HEK293 (cell line): ENCODE measurements around the gene SYNGAP1.

Experiments used
- CTCF ChIA-PET: fragments of 350-600 bp; formaldehyde crosslinking; extraction: SDS; loops from one replicate; lab custom pipeline; 2021; ENCODE audit warnings: antibody characterized with exemption; lab: Yijun Ruan, JAX
- POLR2A ChIA-PET: fragments of 300-600 bp; formaldehyde crosslinking; extraction: SDS; loops from one replicate; lab custom pipeline; 2020; ENCODE audit warnings: antibody characterized with exemption, inconsistent platforms; lab: Yijun Ruan, JAX
- H3K27ac ChIP-seq: fragments of 200-500 bp; sonication (Bioruptor generic); 2 replicates; pipeline ENCODE4 v1.5.1; 2014; ENCODE audit warnings: low read depth, low read length, control low read depth, inconsistent platforms; ENCODE audit errors: extremely low read depth
- H3K36me3 ChIP-seq, 2 experiments: fragments of 200-500 bp in 1 of 2; sonication (Bioruptor generic) in 1 of 2; 1 replicate in 1 of 2; 2 replicates in 1 of 2; pipeline ENCODE4 v1.5.1; 2014 to 2017; ENCODE audit warnings: inconsistent platforms in 2 of 2, low read length in 2 of 2; ENCODE audit not compliant: control insufficient read depth in 2 of 2, insufficient read depth in 1 of 2
- H3K4me1 ChIP-seq: fragments of 200-500 bp; sonication (Bioruptor generic); 2 replicates; pipeline ENCODE4 v1.5.1; 2014; ENCODE audit warnings: mild to moderate bottlenecking, low read length, inconsistent platforms; ENCODE audit not compliant: control insufficient read depth, insufficient read depth
- H3K4me3 ChIP-seq: 2 replicates; pipeline ENCODE4 v1.5.1; 2011; ENCODE audit warnings: low read depth, mild to moderate bottlenecking, control low read depth, low read length, moderate library complexity
- H3K9me3 ChIP-seq: fragments of 200-500 bp; sonication (Bioruptor generic); 2 replicates; pipeline ENCODE4 v1.5.1; 2014; ENCODE audit warnings: low read depth, low read length, inconsistent platforms; ENCODE audit not compliant: control insufficient read depth, insufficient read depth
- GLI4 ChIP-seq: fragments of 450-650 bp; formaldehyde crosslinking; IDR thresholded peaks from 2 replicates; pipeline ENCODE4 v1.5.1; 2016; ENCODE audit warnings: missing biosample characterization, missing genetic modification characterization
- KLF10 ChIP-seq: fragments of 450-650 bp; IDR thresholded peaks from 2 replicates; pipeline ENCODE4 v1.5.1; 2018; ENCODE audit warnings: missing biosample characterization, mild to moderate bottlenecking, missing genetic modification characterization
- OSR2 ChIP-seq: fragments of 450-650 bp; formaldehyde crosslinking; IDR thresholded peaks from 2 replicates; pipeline ENCODE4 v1.5.1; 2016; ENCODE audit warnings: missing biosample characterization, missing genetic modification characterization
- OVOL3 ChIP-seq: fragments of 450-650 bp; formaldehyde crosslinking; IDR thresholded peaks from 2 replicates; pipeline ENCODE4 v1.5.1; 2016; ENCODE audit warnings: missing biosample characterization, missing genetic modification characterization
- PBX3 ChIP-seq: sonication (generic); formaldehyde crosslinking; IDR thresholded peaks from 2 replicates; pipeline ENCODE4 v1.8.1; 2022; ENCODE audit warnings: mild to moderate bottlenecking, moderate library complexity, missing genetic modification reagents
- TCF7L2 ChIP-seq: IDR thresholded peaks from 2 replicates; pipeline ENCODE4 v1.6.1; 2011; ENCODE audit warnings: low read depth, mild to moderate bottlenecking, inconsistent platforms, low read length, moderate library complexity, borderline replicate concordance
- WT1 ChIP-seq: fragments of 450-650 bp; formaldehyde crosslinking; IDR thresholded peaks from 2 replicates; pipeline ENCODE4 v1.5.1; 2016; ENCODE audit warnings: missing biosample characterization, missing genetic modification characterization
- ZBTB10 ChIP-seq: fragments of 450-650 bp; formaldehyde crosslinking; IDR thresholded peaks from 2 replicates; pipeline ENCODE4 v1.5.1; 2016; ENCODE audit warnings: missing biosample characterization, missing genetic modification characterization
- ZBTB11 ChIP-seq: fragments of 450-650 bp; formaldehyde crosslinking; conservative IDR thresholded peaks from 2 replicates; pipeline ENCODE4 v1.5.1; 2016; ENCODE audit warnings: low read depth, missing biosample characterization, missing genetic modification characterization
- ZBTB44 ChIP-seq: fragments of 450-650 bp; IDR thresholded peaks from 2 replicates; pipeline ENCODE4 v1.5.1; 2018; ENCODE audit warnings: missing biosample characterization, mild to moderate bottlenecking, missing genetic modification characterization
- ZFHX2 ChIP-seq: fragments of 450-650 bp; formaldehyde crosslinking; conservative IDR thresholded peaks from 2 replicates; pipeline ENCODE4 v1.5.1; 2016; ENCODE audit warnings: missing biosample characterization, missing genetic modification characterization
- ZNF202 ChIP-seq: fragments of 450-650 bp; formaldehyde crosslinking; IDR thresholded peaks from 2 replicates; pipeline ENCODE4 v1.5.1; 2016; ENCODE audit warnings: missing biosample characterization, missing genetic modification characterization, borderline replicate concordance
- ZNF221 ChIP-seq: fragments of 450-650 bp; formaldehyde crosslinking; IDR thresholded peaks from 2 replicates; pipeline ENCODE4 v1.5.1; 2017; ENCODE audit warnings: missing biosample characterization, missing genetic modification characterization, borderline replicate concordance
- ZNF223 ChIP-seq: fragments of 450-650 bp; formaldehyde crosslinking; IDR thresholded peaks from 2 replicates; pipeline ENCODE4 v1.5.1; 2016; ENCODE audit warnings: missing biosample characterization, missing genetic modification characterization
- ZNF248 ChIP-seq: fragments of 450-650 bp; formaldehyde crosslinking; IDR thresholded peaks from 2 replicates; pipeline ENCODE4 v1.5.1; 2017; ENCODE audit warnings: missing biosample characterization, missing genetic modification characterization
- ZNF266 ChIP-seq: fragments of 450-650 bp; formaldehyde crosslinking; IDR thresholded peaks from 2 replicates; pipeline ENCODE4 v1.5.1; 2016; ENCODE audit warnings: missing biosample characterization, missing genetic modification characterization, low read depth
- ZNF335 ChIP-seq: fragments of 450-650 bp; formaldehyde crosslinking; conservative IDR thresholded peaks from 2 replicates; pipeline ENCODE4 v1.5.1; 2016; ENCODE audit warnings: missing biosample characterization, missing genetic modification characterization
- ZNF341 ChIP-seq: fragments of 450-650 bp; formaldehyde crosslinking; IDR thresholded peaks from 2 replicates; pipeline ENCODE4; 2016; ENCODE audit warnings: low read depth, missing biosample characterization, missing genetic modification characterization
- ZNF585B ChIP-seq: fragments of 450-650 bp; formaldehyde crosslinking; IDR thresholded peaks from 2 replicates; pipeline ENCODE4 v1.5.1; 2016; ENCODE audit warnings: missing biosample characterization, missing genetic modification characterization
- ZNF600 ChIP-seq: fragments of 450-650 bp; formaldehyde crosslinking; IDR thresholded peaks from 2 replicates; pipeline ENCODE4 v1.5.1; 2016; ENCODE audit warnings: missing biosample characterization, missing genetic modification characterization
- ZNF623 ChIP-seq: fragments of 450-650 bp; formaldehyde crosslinking; IDR thresholded peaks from 2 replicates; pipeline ENCODE4 v1.5.1; 2016; ENCODE audit warnings: missing biosample characterization, missing genetic modification characterization
- ZNF629 ChIP-seq: fragments of 450-650 bp; formaldehyde crosslinking; IDR thresholded peaks from 2 replicates; pipeline ENCODE4 v1.5.1; 2017; ENCODE audit warnings: missing biosample characterization, missing genetic modification characterization
- ZNF645 ChIP-seq: fragments of 450-650 bp; formaldehyde crosslinking; IDR thresholded peaks from 2 replicates; pipeline ENCODE4; 2016; ENCODE audit warnings: missing biosample characterization, missing genetic modification characterization
- ZNF654 ChIP-seq: fragments of 450-650 bp; formaldehyde crosslinking; IDR thresholded peaks from 2 replicates; pipeline ENCODE4 v1.5.1; 2016; ENCODE audit warnings: low read depth, missing biosample characterization, missing genetic modification characterization
- ZNF677 ChIP-seq: fragments of 450-650 bp; IDR thresholded peaks from 2 replicates; pipeline ENCODE4 v1.5.0; 2018; ENCODE audit warnings: missing biosample characterization, mild to moderate bottlenecking, missing genetic modification characterization, moderate library complexity
- ZNF707 ChIP-seq: fragments of 450-650 bp; formaldehyde crosslinking; IDR thresholded peaks from 2 replicates; pipeline ENCODE4 v1.5.1; 2016; ENCODE audit warnings: missing biosample characterization, missing genetic modification characterization
- ZNF747 ChIP-seq: fragments of 450-650 bp; formaldehyde crosslinking; IDR thresholded peaks from 2 replicates; pipeline ENCODE4 v1.5.1; 2016; ENCODE audit warnings: missing biosample characterization, missing genetic modification characterization
- ZSCAN23 ChIP-seq: fragments of 450-650 bp; formaldehyde crosslinking; IDR thresholded peaks from 2 replicates; pipeline ENCODE4 v1.5.1; 2016; ENCODE audit warnings: missing biosample characterization, missing genetic modification characterization

The SYNGAP1 gene

GRCh38 chr6:33427585-33428223, 7.8 kb downstream of the SYNGAP1 start:
- Histone ChIP-seq H3K9me3 (no peaks in the 10 kb centered on the region), H3K36me3 (no peaks in the 10 kb centered on the region), H3K4me1 (peaks cover 12% of the 10 kb centered on the region), H3K27ac (no peak overlapping the region), H3K4me3 (peak overlapping the region; percentile 49)
- CTCF ChIA-PET = interaction anchor here (1.3 kb wide), 1 partner anchor 9 kb away, joined by 3 read pairs; no protein-coding TSS in a partner anchor
- POLR2A ChIA-PET = no interaction called here
- no peak for TF ChIP-seq OSR2 (tag by site-specific recombination)
- TF ChIP-seq ZNF600 (tag by site-specific recombination) = no peak
- TF ChIP-seq ZNF223 (tag by site-specific recombination) = no peak
- TF ChIP-seq ZNF335 (tag by site-specific recombination) = peak; percentile 60
- no peak for TF ChIP-seq ZNF585B (tag by site-specific recombination)
- TF ChIP-seq ZNF266 (tag by site-specific recombination) = no peak
- peak; percentile 67 for TF ChIP-seq ZNF341 (tag by site-specific recombination)
- TF ChIP-seq PBX3 (CRISPR knock-in tag) = no peak
- 0 out of 2 replicates have a peak, but pooled peaks have one; percentile 3 for TF ChIP-seq WT1 (tag by site-specific recombination)
- no peak for TF ChIP-seq ZFHX2
- TF ChIP-seq ZNF654 = no peak
- no peak for TF ChIP-seq ZNF623
- peak; percentile 87 for TF ChIP-seq ZBTB10 (tag by site-specific recombination)
- no peak for TF ChIP-seq ZNF747 (tag by site-specific recombination)
- TF ChIP-seq KLF10 (tag by site-specific recombination) = no peak
- no peak for TF ChIP-seq ZBTB44 (tag by site-specific recombination)
- TF ChIP-seq ZNF221 (tag by site-specific recombination) = no peak
- TF ChIP-seq ZNF629 = no peak
- no peak for TF ChIP-seq ZBTB11 (tag by site-specific recombination)
- no peak for TF ChIP-seq ZNF202 (tag by site-specific recombination)
- no peak for TF ChIP-seq OVOL3 (tag by site-specific recombination)
- no peak for TF ChIP-seq GLI4 (tag by site-specific recombination)
- no peak for TF ChIP-seq ZNF645 (tag by site-specific recombination)
- no peak for TF ChIP-seq TCF7L2
- TF ChIP-seq ZNF707 (tag by site-specific recombination) = no peak
- TF ChIP-seq ZSCAN23 (tag by site-specific recombination) = no peak
- no peak for TF ChIP-seq ZNF677 (tag by site-specific recombination)
- TF ChIP-seq ZNF248 (tag by site-specific recombination) = no peak
